ENCODE results near the gene RGL1.

RGL1 gene

GRCh38 chr1:183812686-183813569 is 8.0 kb downstream of the RGL1 start:
- POLR2A ChIA-PET, result no interaction called here
- Histone ChIP-seq H3K4me1 (ENCODE audit: control insufficient read depth, insufficient read depth, low read length) (peaks cover 19% of the 10 kb centered on the region), H3K27ac (ENCODE audit: extremely low read depth, low read depth, low read length) (no peak overlapping the region), H3K9me3 (ENCODE audit: control insufficient read depth, insufficient read depth, low read depth, low read length) (no peaks in the 10 kb centered on the region), H3K36me3 (ENCODE audit: control insufficient read depth in 2 of 2, insufficient read depth in 1 of 2, low read length in 2 of 2) (no peaks in the 10 kb centered on the region), H3K4me3 (ENCODE audit: low read depth, low read length) (no peak overlapping the region)
- CTCF ChIA-PET, result no interaction called here
- TF ChIP-seq ZNF140 (tag by site-specific recombination; IDR thresholded peaks at IDR 0.05) (no peak), ZNF610 (tag by site-specific recombination; IDR thresholded peaks at IDR 0.05; ENCODE audit: borderline replicate concordance) (no peak), ZNF660 (tag by site-specific recombination; IDR thresholded peaks at IDR 0.05) (no peak), ZNF585B (tag by site-specific recombination; IDR thresholded peaks at IDR 0.05) (no peak), ZNF19 (tag by site-specific recombination; IDR thresholded peaks at IDR 0.05; ENCODE audit: low read depth) (no peak), ZNF121 (tag by site-specific recombination; IDR thresholded peaks at IDR 0.05) (no peak), ZNF560 (tag by site-specific recombination; IDR thresholded peaks at IDR 0.05; ENCODE audit: borderline replicate concordance) (no peak), ZNF488 (tag by site-specific recombination; IDR thresholded peaks at IDR 0.05) (no peak), ZNF529 (tag by site-specific recombination; IDR thresholded peaks at IDR 0.05; ENCODE audit: insufficient replicate concordance) (no peak), EGR2 (tag by site-specific recombination; IDR thresholded peaks at IDR 0.05; ENCODE audit: low read depth) (peak; percentile 74), ZBTB49 (tag by site-specific recombination; IDR thresholded peaks at IDR 0.05; ENCODE audit: low read depth) (no peak), TCF7L2 (IDR thresholded peaks at IDR 0.05; ENCODE audit: borderline replicate concordance, low read depth, low read length) (no peak), PRDM1 (tag by site-specific recombination; IDR thresholded peaks at IDR 0.05) (peak; percentile 77), ZFHX2 (tag by site-specific recombination; conservative IDR thresholded peaks at IDR 0.05) (peak; percentile 79), ZSCAN18 (tag by site-specific recombination; IDR thresholded peaks at IDR 0.05) (no peak), ZNF148 (tag by site-specific recombination; IDR thresholded peaks at IDR 0.05; ENCODE audit: borderline replicate concordance) (no peak), ZIC2 (tag by site-specific recombination; IDR thresholded peaks at IDR 0.05) (peak; percentile 80), SCRT2 (tag by site-specific recombination; IDR thresholded peaks at IDR 0.05) (no peak), ZBTB48 (tag by site-specific recombination; IDR thresholded peaks at IDR 0.05) (0 out of 2 replicates have a peak, but pooled peaks have one; percentile 49), ZBTB6 (tag by site-specific recombination; IDR thresholded peaks at IDR 0.05) (no peak), HOXD13 (CRISPR knock-in tag; IDR thresholded peaks at IDR 0.05; ENCODE audit: borderline replicate concordance) (no peak), ZNF513 (tag by site-specific recombination; IDR thresholded peaks at IDR 0.05) (no peak), BCL6B (tag by site-specific recombination; IDR thresholded peaks at IDR 0.05) (no peak), SP7 (tag by site-specific recombination; IDR thresholded peaks at IDR 0.05) (0 out of 2 replicates have a peak, but pooled peaks have one; percentile 18), ZNF202 (tag by site-specific recombination; IDR thresholded peaks at IDR 0.05; ENCODE audit: borderline replicate concordance) (no peak), ZNF561 (tag by site-specific recombination; IDR thresholded peaks at IDR 0.05; ENCODE audit: borderline replicate concordance) (no peak)
